Testis (tissue), 3 donors: ENCODE measurements around the gene CNBD2. TPM values are rescaled to one million over a fixed set of nuclear protein-coding genes. Genes with fewer than 3 reads are reported as not detected.
"Not testable (repeated sequence)": the region's sequence is repeated elsewhere in the genome, so short reads cannot be mapped to it uniquely, and the experiment has no call there.

ENCODE experiments used
- DNase-seq: peaks from one replicate; pipeline ENCODE4 v3.0.0-alpha.2; 2019
- H3K27ac ChIP-seq, 2 donors: fragments of 200-600 bp; sonication (generic); one replicate each; pipeline ENCODE4 v1.5.1; 2019
- H3K27me3 ChIP-seq: fragments of 200-600 bp; sonication (generic); one replicate; pipeline ENCODE4 v1.5.1; 2019
- H3K36me3 ChIP-seq: fragments of 200-600 bp; sonication (generic); one replicate; pipeline ENCODE4 v1.5.1; 2017; ENCODE audit warnings: low read depth; ENCODE audit errors: missing control alignments
- H3K4me1 ChIP-seq: fragments of 200-600 bp; sonication (generic); one replicate; pipeline ENCODE4 v1.5.1; 2019
- H3K4me3 ChIP-seq, 2 donors: fragments of 200-600 bp; sonication (generic); one replicate each; pipeline ENCODE4 v1.5.1; 2017 to 2019
- H3K9me3 ChIP-seq: fragments of 200-600 bp; sonication (generic); one replicate; pipeline ENCODE4 v1.5.1; 2017
- CTCF ChIP-seq, 3 experiments: fragments of 450-650 bp in 2 of 3; fragments of 200-600 bp in 1 of 3; sonication (generic) in 1 of 3; IDR thresholded peaks; one replicate each; pipeline ENCODE4 v1.5.1; 2016 to 2019; ENCODE audit warnings: antibody characterized with exemption in 3 of 3, mild to moderate bottlenecking in 2 of 3, moderate library complexity in 1 of 3
- POLR2A ChIP-seq: fragments of 450-650 bp; IDR thresholded peaks from one replicate; pipeline ENCODE4 v1.6.1; 2017; ENCODE audit warnings: antibody characterized with exemption, mild to moderate bottlenecking, moderate library complexity
- WGBS, 2 donors: methylation state at CpG; one replicate each; pipeline ENCODE4 v1.1.5; 2018; 5-methylcytosine and 5-hydroxymethylcytosine counted together
- intact Hi-C: fragments of 100-400 bp; cut with DNase I; formaldehyde crosslinking; loops from one replicate; pipeline ENCODE4 v1.15.1; 2023; ENCODE audit warnings: low total_unique reads
- polyA plus RNA-seq: library from polyadenylated mRNA; stranded (reverse); fragments of 350-450 nt; fragmentation: Illumina TruSeq; extraction: RNeasy Lipid Tissue Mini Kit (QIAGEN cat#74804); gene quantifications from one replicate; pipeline ENCODE4 v1.2.3, GENCODE V29; 2014; ENCODE audit warnings: low read depth, low replicate concordance; ENCODE audit not compliant: insufficient read depth
- total RNA-seq, 2 donors: library from RNA; depleted of rRNA; stranded (reverse); fragments of >200 nt; gene quantifications; one replicate each; pipeline ENCODE4 v1.2.3, GENCODE V29; 2016

The CNBD2 gene
- total and polyA plus RNA-seq, 3 donors from 2014 or later, result 19.7 to 46.6 (median 28.3) TPM

GRCh38 chr20:35992713-35993335, 24.4 kb downstream of the CNBD2 start:
- intact Hi-C loops, result no loop called here
- WGBS, 2 donors, result 5 to 7% methylated on average over 6 of the region's 6 CpGs
- Histone ChIP-seq H3K27ac (no peak overlapping the region), H3K4me3 (no peak overlapping the region), H3K9me3 (no peaks in the 10 kb centered on the region), H3K4me1 (peaks cover 4% of the 10 kb centered on the region), H3K27me3 (no peaks in the 10 kb centered on the region), H3K36me3 (no peaks in the 10 kb centered on the region)
- DNase-seq, result peak; percentile 56
- TF ChIP-seq CTCF (IDR thresholded peaks at IDR 0.05) (peak; percentile 68 to 88 (median 81)), POLR2A (no peak)

- TF ChIP-seq POLR2A, result no peak
- peak; percentile 78 to 80 (median 80) for TF ChIP-seq CTCF (IDR thresholded peaks at IDR 0.05)
- WGBS, 2 donors, result 23 to 27% methylated on average over 6 of the region's 6 CpGs
- Histone ChIP-seq H3K36me3 (no peaks in the 10 kb centered on the region), H3K4me1 (peaks cover 4% of the 10 kb centered on the region), H3K4me3 (no peak overlapping the region), H3K27me3 (no peaks in the 10 kb centered on the region), H3K9me3 (no peaks in the 10 kb centered on the region), H3K27ac (no peak overlapping the region)
- DNase-seq, result peak; percentile 92
- intact Hi-C loops, result loop anchor here (5.0 kb wide), 1 partner anchor 147 kb away; no protein-coding TSS in a partner anchor
These were observed 26.6 kb downstream of the CNBD2 start for GRCh38 chr20:35994994-35995453.

DNA sequence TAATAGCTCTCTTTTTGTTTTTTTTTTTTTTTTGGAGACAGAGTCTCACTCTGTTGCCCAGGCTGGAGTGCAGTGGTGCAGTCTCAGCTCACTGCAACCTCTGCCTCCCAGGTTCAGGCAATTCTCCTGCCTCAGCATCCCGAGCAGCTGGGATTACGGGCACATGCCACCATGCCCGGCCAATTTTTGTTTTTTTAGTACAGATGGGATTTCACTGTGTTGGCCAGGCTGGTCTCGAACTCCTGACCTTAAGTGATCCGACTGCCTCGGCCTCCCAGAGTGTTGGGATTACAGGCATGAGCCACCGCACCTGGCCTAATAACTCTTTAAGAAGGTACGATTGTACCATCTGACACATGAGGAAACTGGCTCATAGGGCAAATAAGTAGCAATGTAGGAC, 28.1 kb downstream of the CNBD2 start:
- 88 to 99% methylated on average over 8 of the region's 8 CpGs for WGBS, 2 donors
- H3K4me1 ChIP-seq, H3K27me3 ChIP-seq, H3K4me3 ChIP-seq, H3K27ac ChIP-seq, H3K36me3 ChIP-seq, DNase-seq, H3K9me3 ChIP-seq: not testable (repeated sequence)
- intact Hi-C loops, result loop anchor here (5.0 kb wide), 1 partner anchor 146 kb away; no protein-coding TSS in a partner anchor

DNA sequence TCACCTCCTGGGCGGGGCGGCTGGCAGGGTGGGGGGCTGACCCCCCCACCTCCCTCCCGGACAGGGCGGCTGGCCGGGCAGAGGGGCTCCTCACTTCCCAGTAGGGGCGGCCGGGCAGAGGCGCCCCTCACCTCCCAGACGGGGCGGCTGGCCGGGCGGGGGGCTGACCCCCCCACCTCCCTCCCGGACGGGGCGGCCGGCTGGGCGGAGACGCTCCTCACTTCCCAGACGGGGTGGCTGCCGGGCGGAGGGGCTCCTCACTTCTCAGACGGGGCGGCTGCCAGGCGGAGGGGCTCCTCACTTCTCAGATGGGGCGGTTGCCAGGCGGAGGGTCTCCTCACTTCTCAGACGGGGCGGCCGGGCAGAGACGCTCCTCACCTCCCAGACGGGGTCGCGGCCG, 32.9 kb downstream of the CNBD2 start:
- intact Hi-C loops, H3K36me3 ChIP-seq, H3K4me3 ChIP-seq, H3K27me3 ChIP-seq, H3K27ac ChIP-seq, H3K4me1 ChIP-seq, H3K9me3 ChIP-seq, DNase-seq: not testable (repeated sequence)
- WGBS, 2 donors, result 59% methylated on average over 18 of the region's 34 CpGs; no CpG with 5 or more reads in 1 of the 2 donors

GRCh38 chr20:36002855-36003254, 34.5 kb downstream of the CNBD2 start:
- intact Hi-C loops, result no loop called here
- no peaks in the 10 kb centered on the region for H3K4me1 ChIP-seq
- no peaks in the 10 kb centered on the region for H3K36me3 ChIP-seq
- TF ChIP-seq CTCF (IDR thresholded peaks at IDR 0.05) (no peak), POLR2A (no peak)
- no peak overlapping the region for H3K4me3 ChIP-seq
- no peaks in the 10 kb centered on the region for H3K27me3 ChIP-seq
- no peak for DNase-seq
- no peak overlapping the region for H3K27ac ChIP-seq
- no peaks in the 10 kb centered on the region for H3K9me3 ChIP-seq

DNA sequence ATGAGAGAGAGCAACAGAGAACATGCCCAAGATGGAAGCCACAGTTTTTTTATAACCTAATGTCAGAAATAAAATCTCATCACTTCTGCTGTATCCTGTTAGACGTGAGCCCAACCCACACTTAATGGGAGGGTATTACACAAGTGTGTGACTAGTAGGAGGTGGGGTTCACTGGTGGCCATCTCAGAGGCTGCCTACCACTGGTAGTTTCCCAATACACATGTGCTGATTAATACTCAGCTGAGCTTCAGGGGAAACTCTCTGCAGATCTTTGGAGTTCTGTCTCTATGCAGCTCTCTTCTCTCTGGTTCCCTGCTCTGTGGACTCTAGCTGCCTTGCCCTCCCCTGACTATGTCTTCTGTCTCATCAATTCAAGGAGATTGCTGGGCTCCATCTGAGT, 35.7 kb downstream of the CNBD2 start:
- no peaks in the 10 kb centered on the region for H3K27me3 ChIP-seq
- H3K4me3 ChIP-seq, result no peak overlapping the region
- H3K27ac ChIP-seq, result no peak overlapping the region
- H3K36me3 ChIP-seq, result no peaks in the 10 kb centered on the region
- no peak for TF ChIP-seq CTCF (IDR thresholded peaks at IDR 0.05)
- TF ChIP-seq POLR2A, result no peak
- no peak for DNase-seq
- H3K9me3 ChIP-seq, result no peaks in the 10 kb centered on the region
- 80 to 90% methylated on average over 1 of the region's 1 CpG for WGBS, 2 donors
- H3K4me1 ChIP-seq, result no peaks in the 10 kb centered on the region
- intact Hi-C loops, result no loop called here
